Nephron progenitor cell (in vitro differentiated cells): ENCODE data around the gene HSP90AA1.
"Not testable (repeated sequence)": the region's sequence is repeated elsewhere in the genome, so short reads cannot be mapped to it uniquely, and the experiment has no call there.

Experiments
- DNase-seq: peaks from one replicate; pipeline ENCODE4 v3.0.0; 2021
- H3K27ac Mint-ChIP-seq: 2 replicates; pipeline ENCODE4 v1.8.0; 2021; ENCODE audit warnings: mild to moderate bottlenecking, moderate library complexity, mixed read lengths
- H3K27me3 Mint-ChIP-seq: 2 replicates; pipeline ENCODE4 v1.8.0; 2021; ENCODE audit warnings: mild to moderate bottlenecking, low read depth, mixed read lengths; ENCODE audit not compliant: poor library complexity
- H3K36me3 Mint-ChIP-seq: 2 replicates; pipeline ENCODE4 v1.8.0; 2021; ENCODE audit warnings: low read depth, mixed read lengths
- H3K4me1 Mint-ChIP-seq: 2 replicates; pipeline ENCODE4 v1.8.0; 2021; ENCODE audit warnings: mixed read lengths
- H3K4me3 Mint-ChIP-seq: 2 replicates; pipeline ENCODE4 v1.8.0; 2021; ENCODE audit warnings: mild to moderate bottlenecking, moderate library complexity, mixed read lengths
- H3K9me3 Mint-ChIP-seq: 2 replicates; pipeline ENCODE4 v1.8.0; 2021; ENCODE audit warnings: mild to moderate bottlenecking, moderate library complexity, mixed read lengths
- TF ChIP-seq, protein P1 (sequence below): fragments of 200-600 bp; sonication (generic); IDR thresholded peaks from 2 replicates; pipeline ENCODE4 v1.5.0; 2021; ENCODE audit warnings: antibody characterized with exemption

Gene HSP90AA1

DNA sequence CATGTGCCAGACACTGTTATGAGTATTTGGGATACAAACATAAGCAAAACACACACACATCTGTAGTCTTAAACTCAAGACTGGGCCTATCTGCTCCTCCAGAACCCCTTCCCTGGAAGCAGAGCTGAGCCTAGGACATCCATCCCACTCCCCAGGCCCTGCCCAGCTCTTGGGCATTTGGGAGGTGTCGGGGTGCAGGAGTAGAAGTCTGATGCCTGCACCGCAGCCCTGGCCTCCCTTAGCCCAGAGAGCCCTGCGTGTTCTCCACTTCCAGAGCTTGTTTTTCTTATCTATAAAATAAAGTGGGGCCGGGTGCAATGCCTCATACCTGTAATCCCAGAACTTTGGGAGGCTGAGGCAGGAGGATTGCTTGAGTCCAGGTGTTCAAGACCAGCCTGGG, 11.7 kb downstream of the HSP90AA1 start:
- H3K4me3 Mint-ChIP-seq: no peak overlapping the region
- H3K9me3 Mint-ChIP-seq: peaks cover 14% of the 10 kb centered on the region

DNA sequence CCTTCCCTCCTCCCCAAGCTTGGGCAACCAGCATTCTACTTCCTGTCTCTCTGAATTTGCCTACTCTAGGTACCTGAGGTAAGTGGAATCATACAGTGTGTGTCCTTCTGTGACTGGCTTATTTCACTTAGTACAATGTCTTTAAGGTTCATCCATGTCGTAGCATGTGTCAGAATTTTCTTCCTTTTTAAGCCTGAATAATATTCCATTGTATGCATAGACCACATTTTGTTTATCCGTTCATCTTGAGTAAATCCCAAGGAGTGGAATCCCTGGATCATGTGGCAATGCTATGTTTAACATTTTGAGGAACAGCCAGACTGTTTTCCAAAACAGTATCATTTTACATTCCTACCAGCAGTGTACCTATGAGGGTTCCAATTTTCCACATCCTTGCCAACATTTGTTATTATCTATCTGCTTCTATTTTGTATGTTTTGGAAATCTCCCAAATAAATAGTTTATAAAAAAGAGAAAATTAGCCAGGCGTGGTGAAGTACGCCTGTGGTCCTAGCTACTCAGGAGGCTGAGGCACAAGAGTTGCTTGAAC, 12.4 kb downstream of the HSP90AA1 start:
- peaks cover 41% of the 10 kb centered on the region for H3K36me3 Mint-ChIP-seq
- no peak overlapping the region for H3K4me3 Mint-ChIP-seq
- no peak for DNase-seq
- H3K27ac Mint-ChIP-seq: no peak overlapping the region
- H3K4me1 Mint-ChIP-seq: no peaks in the 10 kb centered on the region
- peaks cover 14% of the 10 kb centered on the region for H3K9me3 Mint-ChIP-seq
- peaks cover 3% of the 10 kb centered on the region for H3K27me3 Mint-ChIP-seq
- TF ChIP-seq, protein P1, sequence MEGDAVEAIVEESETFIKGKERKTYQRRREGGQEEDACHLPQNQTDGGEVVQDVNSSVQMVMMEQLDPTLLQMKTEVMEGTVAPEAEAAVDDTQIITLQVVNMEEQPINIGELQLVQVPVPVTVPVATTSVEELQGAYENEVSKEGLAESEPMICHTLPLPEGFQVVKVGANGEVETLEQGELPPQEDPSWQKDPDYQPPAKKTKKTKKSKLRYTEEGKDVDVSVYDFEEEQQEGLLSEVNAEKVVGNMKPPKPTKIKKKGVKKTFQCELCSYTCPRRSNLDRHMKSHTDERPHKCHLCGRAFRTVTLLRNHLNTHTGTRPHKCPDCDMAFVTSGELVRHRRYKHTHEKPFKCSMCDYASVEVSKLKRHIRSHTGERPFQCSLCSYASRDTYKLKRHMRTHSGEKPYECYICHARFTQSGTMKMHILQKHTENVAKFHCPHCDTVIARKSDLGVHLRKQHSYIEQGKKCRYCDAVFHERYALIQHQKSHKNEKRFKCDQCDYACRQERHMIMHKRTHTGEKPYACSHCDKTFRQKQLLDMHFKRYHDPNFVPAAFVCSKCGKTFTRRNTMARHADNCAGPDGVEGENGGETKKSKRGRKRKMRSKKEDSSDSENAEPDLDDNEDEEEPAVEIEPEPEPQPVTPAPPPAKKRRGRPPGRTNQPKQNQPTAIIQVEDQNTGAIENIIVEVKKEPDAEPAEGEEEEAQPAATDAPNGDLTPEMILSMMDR: no peak

More for the DNA sequence above, 11.7 kb downstream of the HSP90AA1 start:
- peaks cover 47% of the 10 kb centered on the region for H3K36me3 Mint-ChIP-seq
- no peak overlapping the region for H3K27ac Mint-ChIP-seq
- H3K4me1 Mint-ChIP-seq: no peaks in the 10 kb centered on the region
- no peak for DNase-seq
- peaks cover under 1% of the 10 kb centered on the region for H3K27me3 Mint-ChIP-seq
- TF ChIP-seq, protein P1: no peak

DNA sequence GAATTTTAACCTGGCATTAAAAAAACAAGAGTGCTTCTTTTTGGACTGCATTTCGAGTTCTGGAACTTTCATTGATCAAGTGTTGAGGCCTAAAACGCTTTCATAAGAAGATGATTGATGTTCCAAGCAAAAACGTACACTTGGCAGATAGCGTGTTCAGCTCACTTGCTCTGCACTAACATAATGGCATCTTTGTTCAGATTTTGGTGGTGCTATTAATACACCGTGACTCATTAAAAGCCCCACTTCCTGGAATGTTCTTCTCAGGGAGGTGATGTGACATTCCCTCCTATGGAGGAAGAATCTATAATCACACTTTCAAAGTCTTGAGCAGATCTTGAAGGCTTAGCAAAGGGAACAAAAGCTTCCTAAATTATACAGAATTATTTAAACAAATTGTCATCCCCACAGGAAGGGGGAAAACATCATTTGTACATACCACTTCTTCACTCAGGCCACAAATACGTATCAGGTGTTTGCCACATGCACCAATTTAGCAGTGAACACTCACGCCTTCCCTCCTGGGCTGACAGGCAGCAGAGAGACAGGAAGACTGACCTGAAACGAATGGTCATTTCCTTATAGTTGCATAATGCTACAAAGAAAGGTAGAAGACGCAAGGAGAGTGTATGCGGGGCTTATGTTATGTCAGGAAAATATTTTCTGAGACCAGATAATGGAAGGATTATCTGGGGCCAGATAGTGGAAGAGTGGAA, 15.4 kb downstream of the HSP90AA1 start:
- H3K4me3 Mint-ChIP-seq: no peak overlapping the region

DNA sequence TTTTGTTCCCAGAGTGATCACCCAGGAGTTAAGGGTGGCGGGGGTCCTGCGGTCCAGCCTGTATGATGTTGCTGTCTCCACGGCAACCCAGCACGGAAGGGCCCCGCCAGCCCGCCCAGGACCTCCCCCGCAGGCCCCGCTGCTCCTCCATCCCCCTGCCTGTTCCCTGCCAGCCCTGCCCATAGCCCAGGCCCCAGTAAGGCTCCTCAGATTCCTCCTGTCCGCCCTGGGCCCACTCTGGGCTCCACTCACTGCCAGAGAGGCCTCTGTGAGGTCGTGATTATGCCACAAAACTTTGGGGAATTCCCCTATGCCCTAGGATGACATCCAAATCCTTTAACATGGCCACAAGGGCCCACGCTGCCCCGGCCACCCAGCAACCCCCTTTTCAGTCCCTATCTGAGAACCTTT, 20.8 kb downstream of the HSP90AA1 start:
- Mint-ChIP-seq H3K36me3 (no peaks in the 10 kb centered on the region), H3K4me1 (peaks cover 24% of the 10 kb centered on the region), H3K27me3 (peaks cover 5% of the 10 kb centered on the region), H3K27ac (no peak overlapping the region), H3K4me3 (no peak overlapping the region), H3K9me3 (peaks cover 4% of the 10 kb centered on the region)
- TF ChIP-seq, protein P1: no peak
- no peak for DNase-seq

More for the DNA sequence above, 15.4 kb downstream of the HSP90AA1 start:
- peaks cover 3% of the 10 kb centered on the region for H3K27me3 Mint-ChIP-seq
- no peak for DNase-seq
- TF ChIP-seq, protein P1: no peak
- peaks cover 3% of the 10 kb centered on the region for H3K4me1 Mint-ChIP-seq
- H3K9me3 Mint-ChIP-seq: peaks cover 18% of the 10 kb centered on the region
- peaks cover 15% of the 10 kb centered on the region for H3K36me3 Mint-ChIP-seq
- peak overlapping the region; percentile 54 for H3K27ac Mint-ChIP-seq

DNA sequence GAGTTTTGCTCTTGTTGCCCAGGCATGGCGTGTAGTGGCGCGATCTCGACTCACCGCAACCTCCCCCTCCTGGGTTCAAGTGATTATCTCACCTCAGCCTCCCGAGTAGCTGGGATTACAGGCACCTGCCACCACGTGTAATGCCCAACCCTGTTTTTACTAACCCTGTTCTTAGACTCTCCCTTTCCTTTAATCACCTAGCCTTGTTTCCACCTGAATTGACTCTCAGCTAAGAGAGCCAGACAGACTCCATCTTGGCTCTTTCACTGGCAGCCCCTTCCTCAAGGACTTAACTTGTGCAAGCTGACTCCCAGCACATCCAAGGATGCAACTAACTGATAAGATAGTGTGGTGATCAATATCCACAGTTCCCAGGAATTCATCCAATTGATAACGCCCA, 22.3 kb downstream of the HSP90AA1 start:
- not testable (repeated sequence) for H3K27me3 Mint-ChIP-seq, H3K4me3 Mint-ChIP-seq, H3K36me3 Mint-ChIP-seq, DNase-seq, H3K9me3 Mint-ChIP-seq
- H3K27ac Mint-ChIP-seq: peak overlapping the region; percentile 55
- H3K4me1 Mint-ChIP-seq: peaks cover 29% of the 10 kb centered on the region

DNA sequence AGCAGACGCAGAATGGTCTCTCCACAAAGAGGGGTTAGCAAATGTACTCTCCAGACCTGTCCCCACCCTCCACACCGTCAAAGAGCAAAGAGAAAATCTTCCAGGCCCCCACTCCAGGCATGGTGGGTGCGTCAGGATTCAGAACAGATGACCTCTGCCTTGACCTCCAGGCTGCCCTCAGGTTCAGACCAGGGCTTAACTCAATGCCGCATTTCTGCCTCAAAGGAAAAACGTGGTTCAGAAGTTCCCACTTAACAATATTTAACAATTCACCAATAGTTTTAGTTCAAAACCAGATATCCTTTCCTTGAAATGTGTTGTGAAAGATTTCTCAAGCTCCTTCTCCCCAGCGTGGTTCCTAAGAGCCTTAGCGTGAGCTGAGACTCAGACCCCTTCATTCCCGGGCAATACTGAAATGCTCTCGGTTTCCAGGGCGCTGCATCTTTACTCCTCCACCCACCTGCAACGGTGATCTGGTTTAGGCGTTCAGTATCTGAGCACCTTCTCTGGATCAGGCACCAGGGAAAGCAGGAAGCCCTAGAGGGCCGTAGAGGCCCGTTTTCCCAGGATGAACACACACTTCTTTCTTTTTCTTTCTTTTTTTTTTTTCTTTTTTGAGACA, 22.9 kb downstream of the HSP90AA1 start:
- Mint-ChIP-seq H3K4me3 (no peak overlapping the region), H3K36me3 (no peaks in the 10 kb centered on the region), H3K27ac (peak overlapping the region; percentile 55), H3K27me3 (peaks cover 9% of the 10 kb centered on the region), H3K4me1 (peaks cover 32% of the 10 kb centered on the region), H3K9me3 (peaks cover 1% of the 10 kb centered on the region)
- DNase-seq: no peak
- TF ChIP-seq, protein P1: no peak
